Caco-2 (cell line): Measurements from ENCODE around the gene PFDN4. TPM values are rescaled to one million over a fixed set of nuclear protein-coding genes. Genes with fewer than 3 reads are reported as not detected.

ENCODE experiments used
- BruUV-seq: library from RNA; stranded (reverse); fragments of 400-500 nt; replicated peaks from 2 replicates; lab custom pipeline; 2021; lab: Mats Ljungman, UMichigan
- CTCF ChIA-PET: fragments of 300-600 bp; sonication (Branson Sonifier 250); formaldehyde crosslinking; loops from one replicate; lab custom pipeline; 2022; ENCODE audit warnings: antibody characterized with exemption; lab: Charles Lee
- POLR2A ChIA-PET: fragments of 300-600 bp; sonication (Branson Sonifier 250); formaldehyde crosslinking; loops from one replicate; lab custom pipeline; 2022; ENCODE audit warnings: antibody characterized with exemption; lab: Charles Lee
- DNase-seq, 2 experiments: peaks; one replicate each; pipeline versions ENCODE4 v3.0.0 to v3.0.0-alpha.2; 2020 to 2022
- H3K27me3 ChIP-seq: replicated peaks from 2 replicates; pipeline ENCODE4 v1.6.0; 2011; ENCODE audit warnings: low read length; ENCODE audit not compliant: control insufficient read depth, insufficient read depth
- H3K36me3 ChIP-seq: 2 replicates; pipeline ENCODE4 v1.5.1; 2011; ENCODE audit warnings: low read length; ENCODE audit not compliant: control insufficient read depth, insufficient read depth
- H3K4me1 ChIP-seq: fragments of 250-450 bp; sonication (Bioruptor Pico); 2 replicates; pipeline ENCODE4 v1.5.1; 2020; ENCODE audit warnings: mild to moderate bottlenecking
- H3K4me3 ChIP-seq: 2 replicates; pipeline ENCODE4 v1.5.1; 2011; ENCODE audit warnings: low read depth, mild to moderate bottlenecking, control low read depth, low read length
- H3K9me3 ChIP-seq: fragments of 250-450 bp; sonication (Bioruptor Pico); 2 replicates; pipeline ENCODE4 v1.5.1; 2020; ENCODE audit warnings: mild to moderate bottlenecking, moderate library complexity
- H3K27ac Mint-ChIP-seq: one replicate; pipeline ENCODE4 v1.8.0; 2022; ENCODE audit warnings: mixed read lengths; ENCODE audit not compliant: unreplicated experiment
- H3K27me3 Mint-ChIP-seq: one replicate; pipeline ENCODE4 v1.8.0; 2022; ENCODE audit warnings: mixed read lengths; ENCODE audit not compliant: insufficient read depth, unreplicated experiment
- H3K36me3 Mint-ChIP-seq: one replicate; pipeline ENCODE4 v1.8.0; 2022; ENCODE audit warnings: mild to moderate bottlenecking, mixed read lengths; ENCODE audit not compliant: insufficient read depth, unreplicated experiment
- H3K4me1 Mint-ChIP-seq: one replicate; pipeline ENCODE4 v1.8.0; 2022; ENCODE audit warnings: low read depth, mixed read lengths; ENCODE audit not compliant: unreplicated experiment
- H3K4me3 Mint-ChIP-seq: one replicate; pipeline ENCODE4 v1.8.0; 2022; ENCODE audit warnings: mild to moderate bottlenecking, moderate library complexity, mixed read lengths; ENCODE audit not compliant: unreplicated experiment
- H3K9me3 Mint-ChIP-seq: one replicate; pipeline ENCODE4 v1.8.0; 2022; ENCODE audit warnings: mixed read lengths; ENCODE audit not compliant: unreplicated experiment
- CTCF ChIP-seq, 2 experiments: fragments of 200-600 bp in 1 of 2; IDR thresholded peaks; 1 replicate in 1 of 2; 2 replicates in 1 of 2; pipeline versions ENCODE4 v1.5.1 to v1.8.0; 2011 to 2022; ENCODE audit warnings: antibody characterized with exemption in 1 of 2, control low read depth in 1 of 2, inconsistent platforms in 1 of 2, low read depth in 1 of 2, low read length in 1 of 2, mild to moderate bottlenecking in 1 of 2, moderate library complexity in 1 of 2; ENCODE audit not compliant: insufficient read depth in 1 of 2, severe bottlenecking in 1 of 2, unreplicated experiment in 1 of 2
- intact Hi-C: fragments of 100-400 bp; cut with micrococcal nuclease; formaldehyde crosslinking; loops from one replicate; pipeline ENCODE4 v1.10.0; 2022; ENCODE audit not compliant: unreplicated experiment
- total RNA-seq: library from RNA; stranded (reverse); gene quantifications from 2 replicates; pipeline ENCODE4 v1.2.3, GENCODE V29; 2022

The PFDN4 gene
- total RNA-seq, 1 experiment from 2014 or later = 86.7 TPM

DNA sequence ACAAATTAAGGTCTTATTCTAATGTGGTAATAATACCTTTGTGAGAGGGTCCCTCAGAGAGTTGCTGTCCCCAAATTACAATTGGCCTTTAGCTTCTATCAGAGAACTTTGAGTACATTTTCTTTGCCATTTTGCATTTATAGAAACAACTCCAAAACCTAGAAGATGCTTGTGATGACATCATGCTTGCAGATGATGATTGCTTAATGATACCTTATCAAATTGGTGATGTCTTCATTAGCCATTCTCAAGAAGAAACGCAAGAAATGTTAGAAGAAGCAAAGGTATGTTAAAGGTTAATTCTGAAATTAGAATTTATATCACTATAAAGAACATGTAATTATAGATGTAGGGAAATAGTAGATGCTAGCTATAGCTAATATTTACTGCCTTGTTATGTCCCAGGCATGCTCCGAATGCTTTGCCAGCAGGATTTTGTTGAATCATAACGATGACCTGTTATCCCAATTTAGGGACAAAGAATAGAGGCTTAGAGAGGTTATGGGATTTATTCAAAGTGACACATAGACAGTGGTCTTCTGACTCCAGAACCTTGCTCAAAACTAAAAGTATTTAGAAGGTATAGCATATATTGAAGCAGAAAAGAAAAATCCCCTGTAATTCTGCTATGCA, 7.4 kb downstream of the PFDN4 start:
- Mint-ChIP-seq H3K36me3 (peaks cover 40% of the 10 kb centered on the region), H3K4me3 (no peak overlapping the region), H3K27ac (no peak overlapping the region), H3K4me1 (no peaks in the 10 kb centered on the region), H3K9me3 (no peaks in the 10 kb centered on the region), H3K27me3 (no peaks in the 10 kb centered on the region)
- Histone ChIP-seq H3K9me3 (no peaks in the 10 kb centered on the region), H3K4me3 (no peak overlapping the region), H3K27me3 (no peaks in the 10 kb centered on the region), H3K36me3 (peaks cover 10% of the 10 kb centered on the region), H3K4me1 (no peaks in the 10 kb centered on the region)
- ChIA-PET POLR2A (no interaction called here), CTCF (no interaction called here)
- intact Hi-C loops = no loop called here
- no TSS peak for BruUV-seq
- TF ChIP-seq CTCF (IDR thresholded peaks at IDR 0.05; ENCODE audit: insufficient read depth in 1 of 2, low read depth in 1 of 2, low read length in 1 of 2, severe bottlenecking in 1 of 2, unreplicated experiment in 1 of 2) = no peak
- DNase-seq = no peak

DNA sequence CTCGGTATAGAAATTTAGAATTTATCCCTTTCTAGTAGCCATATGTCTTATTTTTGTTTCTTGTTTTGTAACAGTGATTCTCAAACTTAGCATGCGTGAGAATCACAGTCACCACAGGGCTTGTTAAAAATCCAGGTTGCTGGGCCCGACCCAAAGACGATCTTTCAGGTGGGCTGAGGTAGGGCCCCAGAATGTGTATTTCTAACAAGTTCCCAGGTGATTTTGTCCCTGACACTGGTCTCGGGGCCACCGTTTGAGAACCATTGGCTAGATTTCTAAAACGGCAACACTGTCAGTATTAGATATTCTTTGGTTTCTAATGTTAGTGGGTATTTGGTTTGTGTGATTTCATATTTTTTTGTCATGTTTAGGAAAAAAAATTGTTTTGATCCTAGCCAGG, 9.9 kb downstream of the PFDN4 start:
- Mint-ChIP-seq H3K4me1 (no peaks in the 10 kb centered on the region), H3K9me3 (no peaks in the 10 kb centered on the region), H3K27ac (no peak overlapping the region), H3K4me3 (no peak overlapping the region), H3K27me3 (no peaks in the 10 kb centered on the region), H3K36me3 (peaks cover 50% of the 10 kb centered on the region)
- no peak overlapping the region for H3K4me3 ChIP-seq
- BruUV-seq = no TSS peak
- no peak for DNase-seq
- ChIA-PET POLR2A (no interaction called here), CTCF (no interaction called here)
- H3K36me3 ChIP-seq = peaks cover 10% of the 10 kb centered on the region
- no peaks in the 10 kb centered on the region for H3K9me3 ChIP-seq
- H3K4me1 ChIP-seq = no peaks in the 10 kb centered on the region
- H3K27me3 ChIP-seq = no peaks in the 10 kb centered on the region
- intact Hi-C loops = no loop called here
- no peak for TF ChIP-seq CTCF (IDR thresholded peaks at IDR 0.05; ENCODE audit: insufficient read depth in 1 of 2, low read depth in 1 of 2, low read length in 1 of 2, severe bottlenecking in 1 of 2, unreplicated experiment in 1 of 2)

DNA sequence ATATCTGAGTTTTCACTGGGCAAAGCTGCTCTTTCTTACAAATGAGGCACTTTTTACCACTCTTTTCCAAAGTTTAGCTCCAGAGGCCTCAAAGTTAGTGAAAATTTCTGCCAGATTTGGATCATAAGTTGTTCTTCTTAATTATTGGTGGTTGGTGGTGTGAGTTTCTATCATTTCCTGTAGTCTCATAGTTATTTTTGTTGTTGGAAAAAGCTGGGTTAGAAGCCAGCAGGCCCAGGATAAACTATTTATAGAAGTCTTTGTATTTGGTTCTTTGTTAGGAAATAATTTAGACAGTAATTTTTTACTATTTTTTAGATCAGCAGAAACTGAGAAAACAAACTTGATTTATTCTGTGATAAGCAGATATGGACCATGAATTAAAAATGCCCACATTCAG, 10.6 kb downstream of the PFDN4 start:
- Mint-ChIP-seq H3K36me3 (peaks cover 50% of the 10 kb centered on the region), H3K9me3 (no peaks in the 10 kb centered on the region), H3K4me3 (no peak overlapping the region), H3K27ac (no peak overlapping the region), H3K4me1 (no peaks in the 10 kb centered on the region), H3K27me3 (no peaks in the 10 kb centered on the region)
- no peak for TF ChIP-seq CTCF (IDR thresholded peaks at IDR 0.05; ENCODE audit: insufficient read depth in 1 of 2, low read depth in 1 of 2, low read length in 1 of 2, severe bottlenecking in 1 of 2, unreplicated experiment in 1 of 2)
- ChIA-PET POLR2A (no interaction called here), CTCF (interaction anchor here (0.8 kb wide), 1 partner anchor 10 kb away, joined by 3 read pairs; no protein-coding TSS in a partner anchor)
- Histone ChIP-seq H3K4me3 (no peak overlapping the region), H3K9me3 (no peaks in the 10 kb centered on the region), H3K27me3 (no peaks in the 10 kb centered on the region), H3K36me3 (peaks cover 7% of the 10 kb centered on the region), H3K4me1 (no peaks in the 10 kb centered on the region)
- intact Hi-C loops = no loop called here
- BruUV-seq = no TSS peak
- no peak for DNase-seq
